Transverse colon (tissue), 4 donors: Measurements from ENCODE around the gene CYBC1.

Experiments
- CTCF ChIP-seq, 5 experiments: fragments of 200-600 bp in 3 of 5; fragments of 450-650 bp in 2 of 5; sonication (generic) in 3 of 5; IDR thresholded peaks; 1 replicate in 2 of 5; 2 replicates in 3 of 5; pipeline ENCODE4 v1.5.1; 2016 to 2017; ENCODE audit warnings: antibody characterized with exemption in 5 of 5, inconsistent platforms in 3 of 5, mild to moderate bottlenecking in 2 of 5, moderate library complexity in 1 of 5
- EP300 ChIP-seq: sonication (generic); formaldehyde crosslinking; IDR thresholded peaks from one replicate; pipeline ENCODE4 v1.6.1; 2017; ENCODE audit warnings: antibody characterized with exemption, low read depth
- POLR2A ChIP-seq: fragments of 450-650 bp; IDR thresholded peaks from one replicate; pipeline ENCODE4 v1.6.1; 2016; ENCODE audit warnings: antibody characterized with exemption, mild to moderate bottlenecking, moderate library complexity
- POLR2AphosphoS5 ChIP-seq, 3 donors: sonication (generic); formaldehyde crosslinking; IDR thresholded peaks; one replicate each; pipeline ENCODE4 v1.6.1; 2016; ENCODE audit warnings: antibody characterized with exemption in 3 of 3

DNA sequence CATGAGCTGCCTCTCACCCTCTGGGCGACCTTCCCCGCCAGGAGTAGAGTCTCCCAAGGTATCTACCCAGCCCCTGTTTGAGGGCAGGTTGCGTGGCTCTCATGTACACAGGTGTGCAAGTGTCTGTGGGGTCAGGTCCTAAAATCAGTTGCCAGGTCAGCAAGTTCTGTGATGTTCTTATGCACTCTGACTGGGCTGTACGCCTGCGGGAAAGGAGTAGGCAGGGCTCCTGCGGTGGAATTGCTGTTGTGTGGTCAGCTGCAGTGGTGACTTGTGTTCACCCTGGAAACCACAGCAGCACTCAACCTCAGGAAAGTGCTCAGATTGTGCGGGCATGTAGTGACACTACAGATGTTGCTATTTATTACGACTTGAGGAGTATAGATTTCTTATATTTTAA is 27.4 kb upstream of the CYBC1 start:
- no peak for TF ChIP-seq CTCF (IDR thresholded peaks at IDR 0.05)
- no peak for TF ChIP-seq EP300
- no peak for TF ChIP-seq POLR2A
- no peak for TF ChIP-seq POLR2AphosphoS5 (IDR thresholded peaks at IDR 0.05)
